Liver (tissue), 9 donors: ENCODE results near the gene PTPN4. TPM values are rescaled to one million over a fixed set of nuclear protein-coding genes. Genes with fewer than 3 reads are reported as not detected.

Experiments
- DNase-seq: peaks from one replicate; pipeline ENCODE4 v3.0.0-alpha.2; 2017; ENCODE audit warnings: low spot score
- H3K27ac ChIP-seq, 2 donors: one replicate each; pipeline ENCODE4 v1.7.0; 2013; ENCODE audit warnings: inconsistent platforms in 2 of 2, low read length in 2 of 2, control low read depth in 1 of 2, low read depth in 1 of 2, mild to moderate bottlenecking in 1 of 2
- H3K27me3 ChIP-seq, 4 donors: one replicate each; pipeline versions ENCODE4 v1.6.1 to v1.7.0; 2013; ENCODE audit warnings: low read length in 3 of 4, inconsistent platforms in 1 of 4, mild to moderate bottlenecking in 1 of 4, moderate library complexity in 1 of 4; ENCODE audit not compliant: control insufficient read depth in 4 of 4, insufficient read depth in 4 of 4
- H3K36me3 ChIP-seq, 4 donors: one replicate each; pipeline versions ENCODE4 v1.6.1 to v1.7.0; 2013; ENCODE audit warnings: low read length in 3 of 4, mild to moderate bottlenecking in 3 of 4, low read depth in 1 of 4, moderate library complexity in 1 of 4; ENCODE audit not compliant: control insufficient read depth in 4 of 4, insufficient read depth in 3 of 4
- H3K4me1 ChIP-seq, 4 donors: one replicate each; pipeline versions ENCODE4 v1.6.1 to v1.7.0; 2013; ENCODE audit warnings: low read length in 3 of 4, mild to moderate bottlenecking in 3 of 4, moderate library complexity in 1 of 4; ENCODE audit not compliant: control insufficient read depth in 4 of 4, insufficient read depth in 4 of 4
- H3K4me3 ChIP-seq, 3 donors: one replicate each; pipeline versions ENCODE4 v1.6.1 to v1.7.0; 2013; ENCODE audit warnings: low read length in 3 of 3, control low read depth in 1 of 3, low read depth in 1 of 3, mild to moderate bottlenecking in 1 of 3
- H3K9ac ChIP-seq, 2 donors: one replicate each; pipeline ENCODE4 v1.7.0; 2013; ENCODE audit warnings: low read length in 2 of 2, mild to moderate bottlenecking in 2 of 2, moderate library complexity in 2 of 2, control low read depth in 1 of 2, low read depth in 1 of 2
- H3K9me3 ChIP-seq, 4 donors: one replicate each; pipeline versions ENCODE4 v1.6.1 to v1.7.0; 2013; ENCODE audit warnings: low read length in 3 of 4; ENCODE audit not compliant: control insufficient read depth in 4 of 4
- ATF3 ChIP-seq: IDR thresholded peaks from 2 replicates; pipeline ENCODE4 v1.6.1; 2016; ENCODE audit warnings: antibody characterized with exemption
- EGR1 ChIP-seq, 2 donors: IDR thresholded peaks; 2 replicates each; pipeline ENCODE4 v1.6.1; 2016 to 2018; ENCODE audit warnings: antibody characterized with exemption in 2 of 2, low read depth in 2 of 2
- FOXA1 ChIP-seq: IDR thresholded peaks from 2 replicates; pipeline ENCODE4 v1.6.1; 2016; ENCODE audit warnings: antibody characterized with exemption
- FOXA2 ChIP-seq: IDR thresholded peaks from 2 replicates; pipeline ENCODE4 v1.6.1; 2016; ENCODE audit warnings: antibody characterized with exemption
- GABPA ChIP-seq, 2 donors: IDR thresholded peaks in 1 of 2; conservative IDR thresholded peaks in 1 of 2; 2 replicates each; pipeline ENCODE4 v1.6.1; 2016; ENCODE audit warnings: antibody characterized with exemption in 2 of 2, mild to moderate bottlenecking in 1 of 2, moderate library complexity in 1 of 2
- HNF4A ChIP-seq, 2 donors: conservative IDR thresholded peaks; 2 replicates each; pipeline ENCODE4 v1.6.1; 2016; ENCODE audit warnings: antibody characterized with exemption in 2 of 2, mild to moderate bottlenecking in 2 of 2
- HNF4G ChIP-seq: IDR thresholded peaks from 2 replicates; pipeline ENCODE4 v1.6.1; 2016; ENCODE audit warnings: antibody characterized with exemption
- JUND ChIP-seq, 2 donors: IDR thresholded peaks; 2 replicates each; pipeline ENCODE4 v1.6.1; 2016; ENCODE audit warnings: antibody characterized with exemption in 2 of 2
- NR2F2 ChIP-seq: IDR thresholded peaks from 2 replicates; pipeline ENCODE4 v1.6.1; 2016; ENCODE audit warnings: antibody characterized with exemption
- RAD21 ChIP-seq, 2 donors: IDR thresholded peaks; 2 replicates each; pipeline ENCODE4 v1.6.1; 2016; ENCODE audit warnings: antibody characterized with exemption in 2 of 2, mild to moderate bottlenecking in 2 of 2
- RXRA ChIP-seq, 2 donors: IDR thresholded peaks; 2 replicates each; pipeline ENCODE4 v1.6.1; 2017 to 2018; ENCODE audit warnings: antibody characterized with exemption in 2 of 2, mild to moderate bottlenecking in 1 of 2
- TAF1 ChIP-seq: conservative IDR thresholded peaks from 2 replicates; pipeline ENCODE4 v1.6.1; 2016; ENCODE audit warnings: antibody characterized with exemption, mild to moderate bottlenecking
- YY1 ChIP-seq: IDR thresholded peaks from 2 replicates; pipeline ENCODE4 v1.6.1; 2016; ENCODE audit warnings: antibody characterized with exemption, mild to moderate bottlenecking
- ZBTB33 ChIP-seq: IDR thresholded peaks from 2 replicates; pipeline ENCODE4 v1.6.1; 2016; ENCODE audit warnings: antibody characterized with exemption
- WGBS: extraction: QIAGEN DNeasy Blood & Tissue Kit; methylation state at CpG from one replicate; pipeline ENCODE4 v1.1.7; 2013; 5-methylcytosine and 5-hydroxymethylcytosine counted together
- polyA plus RNA-seq, 2 donors: library from polyadenylated mRNA; stranded (reverse) in 1 of 2; unstranded in 1 of 2; fragments of 200-250 nt in 1 of 2; fragments of >200 nt in 1 of 2; fragmentation: Nextera tagmentation in 1 of 2; extraction: Ambion mirVana in 1 of 2; gene quantifications; one replicate each; pipeline versions ENCODE4 v1.2.1 to v1.2.3, GENCODE V29; 2013 to 2015
- total RNA-seq, 2 donors: library from RNA; depleted of rRNA; stranded (reverse); fragments of >200 nt; gene quantifications; one replicate each; pipeline ENCODE4 v1.2.3, GENCODE V29; 2014
- TF ChIP-seq, protein P1 (sequence below): fragments of 150-350 bp; IDR thresholded peaks from 2 replicates; pipeline ENCODE4 v1.5.1; 2017; ENCODE audit warnings: improper control_type of control experiment, low read depth, low read length; ENCODE audit not compliant: missing input control
- TF ChIP-seq, protein P2 (sequence below): IDR thresholded peaks from 2 replicates; pipeline ENCODE4 v1.6.1; 2016; ENCODE audit warnings: antibody characterized with exemption, mild to moderate bottlenecking
- TF ChIP-seq, protein P3 (sequence below): IDR thresholded peaks from 2 replicates; pipeline ENCODE4 v1.6.1; 2016; ENCODE audit warnings: antibody characterized with exemption
- donor health status: healthy.
- donor health status: healthy.
- donor health status: healthy.
- donor health status: healthy.
- donor health status: healthy.

The PTPN4 gene
- total and polyA plus RNA-seq, 4 donors: 4.2 to 34.6 (median 9.5) TPM

- Histone ChIP-seq H3K36me3 (no peaks in the 10 kb centered on the region), H3K9ac (no peak overlapping the region), H3K4me3 (no peak overlapping the region), H3K4me1 (peaks cover 0 to 5% (median 2%) of the 10 kb centered on the region in 4 donors), H3K9me3 (no peaks in the 10 kb centered on the region), H3K27me3 (no peaks in the 10 kb centered on the region), H3K27ac (no peak overlapping the region)
- 86% methylated on average over 3 of the region's 3 CpGs for whole genome bisulfite sequencing
- DNase-seq: no peak
- TF ChIP-seq EGR1 (IDR thresholded peaks at IDR 0.05; ENCODE audit: low read depth in 2 of 2): no peak
- TF ChIP-seq, protein P1, sequence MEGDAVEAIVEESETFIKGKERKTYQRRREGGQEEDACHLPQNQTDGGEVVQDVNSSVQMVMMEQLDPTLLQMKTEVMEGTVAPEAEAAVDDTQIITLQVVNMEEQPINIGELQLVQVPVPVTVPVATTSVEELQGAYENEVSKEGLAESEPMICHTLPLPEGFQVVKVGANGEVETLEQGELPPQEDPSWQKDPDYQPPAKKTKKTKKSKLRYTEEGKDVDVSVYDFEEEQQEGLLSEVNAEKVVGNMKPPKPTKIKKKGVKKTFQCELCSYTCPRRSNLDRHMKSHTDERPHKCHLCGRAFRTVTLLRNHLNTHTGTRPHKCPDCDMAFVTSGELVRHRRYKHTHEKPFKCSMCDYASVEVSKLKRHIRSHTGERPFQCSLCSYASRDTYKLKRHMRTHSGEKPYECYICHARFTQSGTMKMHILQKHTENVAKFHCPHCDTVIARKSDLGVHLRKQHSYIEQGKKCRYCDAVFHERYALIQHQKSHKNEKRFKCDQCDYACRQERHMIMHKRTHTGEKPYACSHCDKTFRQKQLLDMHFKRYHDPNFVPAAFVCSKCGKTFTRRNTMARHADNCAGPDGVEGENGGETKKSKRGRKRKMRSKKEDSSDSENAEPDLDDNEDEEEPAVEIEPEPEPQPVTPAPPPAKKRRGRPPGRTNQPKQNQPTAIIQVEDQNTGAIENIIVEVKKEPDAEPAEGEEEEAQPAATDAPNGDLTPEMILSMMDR: no peak
- no peak for TF ChIP-seq ZBTB33
- no peak for TF ChIP-seq HNF4A (conservative IDR thresholded peaks at IDR 0.05)
- TF ChIP-seq HNF4G: no peak
- TF ChIP-seq NR2F2: no peak
Measured at GRCh38 chr2:119846021-119846420, 86.3 kb downstream of the PTPN4 start.

DNA sequence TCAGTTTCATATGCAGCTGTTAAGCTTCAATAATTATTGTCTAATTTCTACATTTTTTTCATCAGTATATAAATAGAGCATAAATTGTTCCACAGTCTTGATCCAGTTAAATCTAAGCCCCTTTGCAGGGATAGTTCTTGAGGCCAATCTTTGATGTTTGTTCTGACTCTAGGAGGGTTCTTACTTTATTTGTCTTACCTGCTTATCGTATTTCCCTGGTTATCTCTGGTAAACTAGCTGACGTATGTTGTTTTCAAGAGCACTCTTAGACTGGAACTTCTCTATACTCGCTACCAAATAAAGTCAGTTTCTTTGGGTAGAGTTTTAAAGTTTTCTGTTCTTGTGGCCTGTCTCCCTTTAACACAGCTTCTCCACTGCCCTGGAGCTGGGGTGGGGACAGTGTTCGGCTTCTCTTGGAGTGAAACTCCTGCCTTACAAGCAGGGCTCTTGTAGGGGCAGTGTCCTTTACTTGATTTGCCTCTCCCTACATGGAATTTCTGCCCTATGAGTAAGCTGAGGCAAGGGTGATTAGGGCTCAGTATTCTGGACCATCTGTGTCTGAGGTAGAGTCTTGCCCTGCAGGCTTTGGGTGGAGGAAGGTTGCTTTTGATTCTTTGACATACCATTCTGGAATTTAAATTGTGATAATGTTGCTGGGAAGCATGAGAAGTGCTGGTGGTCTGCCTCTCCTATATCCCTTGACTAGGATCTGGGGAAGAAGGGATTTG is 90.3 kb downstream of the PTPN4 start:
- no peak for DNase-seq
- Histone ChIP-seq H3K27ac (no peak overlapping the region), H3K4me1 (no peaks in the 10 kb centered on the region), H3K4me3 (no peak overlapping the region), H3K9ac (no peak overlapping the region), H3K36me3 (no peaks in the 10 kb centered on the region), H3K27me3 (no peaks in the 10 kb centered on the region), H3K9me3 (peaks cover 0 to 15% (median 8%) of the 10 kb centered on the region in 4 donors)
- 86% methylated on average over 4 of the region's 4 CpGs for WGBS
- no peak for TF ChIP-seq ATF3
- TF ChIP-seq RAD21 (IDR thresholded peaks at IDR 0.05): no peak
- TF ChIP-seq GABPA (IDR thresholded peaks at IDR 0.05 in 1 of 2, conservative IDR thresholded peaks at IDR 0.05 in 1 of 2): no peak
- TF ChIP-seq, protein P2, sequence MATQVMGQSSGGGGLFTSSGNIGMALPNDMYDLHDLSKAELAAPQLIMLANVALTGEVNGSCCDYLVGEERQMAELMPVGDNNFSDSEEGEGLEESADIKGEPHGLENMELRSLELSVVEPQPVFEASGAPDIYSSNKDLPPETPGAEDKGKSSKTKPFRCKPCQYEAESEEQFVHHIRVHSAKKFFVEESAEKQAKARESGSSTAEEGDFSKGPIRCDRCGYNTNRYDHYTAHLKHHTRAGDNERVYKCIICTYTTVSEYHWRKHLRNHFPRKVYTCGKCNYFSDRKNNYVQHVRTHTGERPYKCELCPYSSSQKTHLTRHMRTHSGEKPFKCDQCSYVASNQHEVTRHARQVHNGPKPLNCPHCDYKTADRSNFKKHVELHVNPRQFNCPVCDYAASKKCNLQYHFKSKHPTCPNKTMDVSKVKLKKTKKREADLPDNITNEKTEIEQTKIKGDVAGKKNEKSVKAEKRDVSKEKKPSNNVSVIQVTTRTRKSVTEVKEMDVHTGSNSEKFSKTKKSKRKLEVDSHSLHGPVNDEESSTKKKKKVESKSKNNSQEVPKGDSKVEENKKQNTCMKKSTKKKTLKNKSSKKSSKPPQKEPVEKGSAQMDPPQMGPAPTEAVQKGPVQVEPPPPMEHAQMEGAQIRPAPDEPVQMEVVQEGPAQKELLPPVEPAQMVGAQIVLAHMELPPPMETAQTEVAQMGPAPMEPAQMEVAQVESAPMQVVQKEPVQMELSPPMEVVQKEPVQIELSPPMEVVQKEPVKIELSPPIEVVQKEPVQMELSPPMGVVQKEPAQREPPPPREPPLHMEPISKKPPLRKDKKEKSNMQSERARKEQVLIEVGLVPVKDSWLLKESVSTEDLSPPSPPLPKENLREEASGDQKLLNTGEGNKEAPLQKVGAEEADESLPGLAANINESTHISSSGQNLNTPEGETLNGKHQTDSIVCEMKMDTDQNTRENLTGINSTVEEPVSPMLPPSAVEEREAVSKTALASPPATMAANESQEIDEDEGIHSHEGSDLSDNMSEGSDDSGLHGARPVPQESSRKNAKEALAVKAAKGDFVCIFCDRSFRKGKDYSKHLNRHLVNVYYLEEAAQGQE: no peak
- TF ChIP-seq, protein P1: no peak
- no peak for TF ChIP-seq HNF4A (conservative IDR thresholded peaks at IDR 0.05)
- no peak for TF ChIP-seq FOXA2
- no peak for TF ChIP-seq ZBTB33
- TF ChIP-seq TAF1: no peak
- TF ChIP-seq EGR1 (IDR thresholded peaks at IDR 0.05; ENCODE audit: low read depth in 2 of 2): no peak
- TF ChIP-seq, protein P3, sequence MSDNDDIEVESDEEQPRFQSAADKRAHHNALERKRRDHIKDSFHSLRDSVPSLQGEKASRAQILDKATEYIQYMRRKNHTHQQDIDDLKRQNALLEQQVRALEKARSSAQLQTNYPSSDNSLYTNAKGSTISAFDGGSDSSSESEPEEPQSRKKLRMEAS: no peak
- TF ChIP-seq RXRA (IDR thresholded peaks at IDR 0.05): no peak
- no peak for TF ChIP-seq JUND (IDR thresholded peaks at IDR 0.05)
- TF ChIP-seq YY1: no peak
- TF ChIP-seq FOXA1: no peak
- TF ChIP-seq HNF4G: no peak
